ENCODE results near the gene FOSL1.

The FOSL1 gene

GRCh38 chr11:65882120-65883057 is 17.8 kb downstream of the FOSL1 start:
- FAIRE-seq (peak; percentile 27), DNase-seq (ENCODE audit: low spot score) (no peak)

- FAIRE-seq (no peak), DNase-seq (ENCODE audit: low spot score) (no peak)
These were observed 19.3 kb downstream of the FOSL1 start for GRCh38 chr11:65880844-65881421.

DNA sequence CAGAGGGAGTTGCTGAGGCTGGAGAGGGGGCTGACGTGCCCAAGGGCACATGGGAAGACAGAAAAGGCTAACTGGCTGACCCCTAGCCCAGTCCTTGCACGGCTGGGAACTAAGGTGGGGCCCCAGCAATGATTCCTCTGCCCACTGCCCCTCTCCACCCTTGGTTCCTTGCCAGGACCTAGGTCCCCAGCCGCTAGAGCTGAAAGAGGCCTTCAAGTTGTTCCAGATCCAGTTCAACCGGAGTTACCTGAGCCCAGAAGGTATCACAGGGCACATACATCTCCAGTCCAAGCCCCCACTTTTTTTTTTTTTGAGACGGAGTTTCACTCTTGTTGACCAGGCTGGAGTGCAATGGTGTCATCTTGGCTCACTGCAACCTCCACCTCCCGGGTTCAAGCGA is 20.2 kb downstream of the FOSL1 start:
- no peak for FAIRE-seq
- DNase-seq (ENCODE audit: low spot score): no peak

DNA sequence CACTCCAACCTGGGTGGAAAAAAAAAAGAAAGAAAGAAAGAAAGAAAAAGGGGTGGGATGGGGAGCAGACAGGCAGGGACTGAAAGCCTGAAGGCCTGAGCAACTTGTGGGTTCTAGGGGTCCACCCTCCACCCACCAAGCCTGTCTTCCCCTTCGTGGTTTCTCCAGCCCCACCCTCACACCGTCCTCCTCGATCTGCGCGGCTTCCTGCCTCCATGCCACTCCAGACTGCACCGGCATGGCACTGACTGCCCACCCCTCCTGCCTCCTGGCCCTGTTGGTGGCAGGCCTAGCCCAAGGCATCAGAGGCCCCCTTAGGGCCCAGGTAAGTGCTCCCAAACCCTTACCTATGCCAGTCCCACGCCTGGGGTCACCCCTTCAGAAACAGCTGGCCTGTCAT is 20.6 kb downstream of the FOSL1 start, which contains the start of gene CTSW:
Gene CTSW, plus strand, starts transcription at position 221 of the 400 bp plus-strand sequence. Its CDS starts 18 bp downstream, at position 239.
- FAIRE-seq: no peak

DNA sequence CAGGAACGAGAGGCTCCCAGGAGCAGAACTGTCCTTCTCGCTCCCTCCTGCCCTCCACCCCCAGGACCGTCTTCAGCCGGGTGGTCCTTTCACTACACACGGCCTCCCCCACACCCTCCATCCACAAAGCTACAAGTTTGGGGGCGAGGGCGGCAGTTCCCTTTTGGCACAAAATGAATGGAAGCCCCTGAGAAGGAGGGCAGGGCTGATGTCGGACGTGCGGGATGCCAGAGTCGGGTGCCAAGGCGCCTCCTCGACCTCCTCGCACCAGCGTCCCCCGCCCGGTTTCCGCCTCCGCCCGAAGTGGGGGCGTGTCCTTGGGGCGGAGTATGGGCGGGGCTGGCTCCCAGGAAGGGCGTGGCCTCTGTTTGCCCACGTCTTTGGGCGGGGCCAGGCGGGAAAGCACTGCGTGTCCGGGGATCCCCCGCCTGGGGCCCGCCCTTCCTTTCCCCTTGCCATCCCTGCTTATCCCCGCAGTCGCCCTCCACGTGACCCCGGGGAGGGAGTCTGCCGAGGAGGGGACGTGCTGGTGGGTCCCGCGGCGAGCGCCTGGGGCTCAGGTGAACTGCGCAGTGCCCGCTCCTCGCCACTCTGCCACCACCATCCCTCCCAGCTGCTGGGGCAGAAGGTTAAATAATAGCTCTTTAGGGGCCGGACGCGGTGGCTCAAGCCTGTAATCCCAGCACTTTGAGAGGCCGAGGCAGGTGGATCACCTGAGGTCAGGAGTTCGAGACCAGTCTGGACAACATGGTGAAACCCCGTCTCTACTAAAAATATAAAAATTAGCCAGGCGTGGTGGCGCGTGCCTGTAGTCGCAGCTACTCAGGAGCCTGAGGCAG is 26.7 kb downstream of the FOSL1 start:
- FAIRE-seq: peak; percentile 98
- DNase-seq (ENCODE audit: low spot score): peak; percentile 95

More for the DNA sequence above, 20.6 kb downstream of the FOSL1 start, which contains the start of gene CTSW:
- DNase-seq (ENCODE audit: low spot score): no peak

GRCh38 chr11:65872586-65873317 is 27.4 kb downstream of the FOSL1 start, which contains the start of gene EFEMP2:
Gene EFEMP2 (minus strand): TSS chr11:65872800. CDS start chr11:65872354, 446 bp downstream.
- FAIRE-seq (no peak), DNase-seq (ENCODE audit: low spot score) (peak; percentile 44)

- no peak for FAIRE-seq
- peak; percentile 35 for DNase-seq (ENCODE audit: low spot score)
These were observed 28.2 kb downstream of the FOSL1 start for GRCh38 chr11:65871811-65872548.

- no peak for FAIRE-seq
- DNase-seq (ENCODE audit: low spot score): no peak
These were observed 29.2 kb downstream of the FOSL1 start for GRCh38 chr11:65870706-65871681.

GRCh38 chr11:65870307-65870658 is 29.9 kb downstream of the FOSL1 start:
- no peak for FAIRE-seq

DNA sequence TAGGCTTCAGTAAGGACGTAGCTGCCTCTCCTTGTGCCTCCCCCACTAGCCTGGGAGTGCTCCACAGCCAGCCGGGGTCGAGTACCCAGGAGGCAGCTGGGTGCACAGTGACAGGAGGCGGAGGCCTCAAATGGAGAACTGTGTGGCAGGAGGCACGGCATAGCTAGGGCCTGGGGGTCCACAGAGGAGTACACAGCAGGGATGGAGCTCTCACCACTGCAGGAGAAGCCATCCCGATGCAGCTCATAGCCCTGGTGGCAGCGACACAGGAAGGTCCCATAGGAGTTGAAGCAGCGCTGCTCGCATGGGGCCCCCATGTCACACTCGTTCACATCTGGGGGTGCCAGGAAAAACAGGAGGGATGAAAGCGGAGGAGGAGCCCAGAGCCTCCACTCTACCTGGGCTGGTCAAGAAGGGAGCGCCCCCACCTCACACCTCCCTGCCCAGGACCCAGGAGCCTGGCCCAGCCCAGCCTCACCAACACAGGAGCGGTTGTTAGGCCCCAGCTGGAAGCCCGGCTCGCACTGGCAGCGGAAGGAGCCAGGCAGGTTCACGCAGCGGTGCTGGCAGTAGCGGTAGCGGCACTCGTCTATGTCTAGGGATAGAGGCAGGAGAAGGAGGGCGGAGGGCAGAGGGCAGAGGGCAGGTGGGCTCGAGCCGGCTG is 30.4 kb downstream of the FOSL1 start:
- no peak for FAIRE-seq
- DNase-seq (ENCODE audit: low spot score): no peak

More at GRCh38 chr11:65870307-65870658, 29.9 kb downstream of the FOSL1 start:
- no peak for DNase-seq (ENCODE audit: low spot score)

GRCh38 chr11:65868907-65869306 is 31.3 kb downstream of the FOSL1 start:
- FAIRE-seq (no peak), DNase-seq (ENCODE audit: low spot score) (no peak)

DNA sequence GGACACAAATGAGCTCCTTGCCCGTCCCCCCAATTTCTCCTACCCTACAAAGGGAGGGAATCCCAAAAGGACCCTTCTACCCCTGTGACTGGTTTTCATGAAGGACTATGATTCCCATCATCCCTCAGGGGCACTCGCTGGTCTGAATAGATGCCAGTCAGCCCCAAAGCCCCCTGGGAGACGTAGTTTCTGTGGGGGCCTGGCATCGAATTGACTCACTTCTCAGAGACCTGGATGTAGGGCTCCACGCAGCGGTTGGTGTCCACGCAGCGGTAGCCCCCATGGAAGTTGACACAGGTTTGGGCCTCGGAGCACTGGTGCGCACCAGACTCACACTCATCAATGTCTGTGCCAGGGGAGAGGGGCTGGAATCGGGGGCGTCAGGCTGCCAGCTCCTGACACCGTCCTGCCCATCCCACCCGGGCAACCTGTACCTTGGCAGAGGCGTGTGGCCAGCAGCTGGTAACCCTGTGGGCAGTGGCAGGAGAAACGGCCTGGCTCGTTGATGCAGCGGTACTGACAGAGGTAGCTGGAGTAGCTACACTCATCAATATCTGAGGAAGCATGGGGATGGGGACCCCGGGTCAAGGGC is 32.0 kb downstream of the FOSL1 start:
- FAIRE-seq: peak; percentile 32
- DNase-seq (ENCODE audit: low spot score): no peak

- DNase-seq (ENCODE audit: low spot score) (no peak), FAIRE-seq (no peak)
These were observed 32.7 kb downstream of the FOSL1 start for GRCh38 chr11:65867284-65868071.

DNA sequence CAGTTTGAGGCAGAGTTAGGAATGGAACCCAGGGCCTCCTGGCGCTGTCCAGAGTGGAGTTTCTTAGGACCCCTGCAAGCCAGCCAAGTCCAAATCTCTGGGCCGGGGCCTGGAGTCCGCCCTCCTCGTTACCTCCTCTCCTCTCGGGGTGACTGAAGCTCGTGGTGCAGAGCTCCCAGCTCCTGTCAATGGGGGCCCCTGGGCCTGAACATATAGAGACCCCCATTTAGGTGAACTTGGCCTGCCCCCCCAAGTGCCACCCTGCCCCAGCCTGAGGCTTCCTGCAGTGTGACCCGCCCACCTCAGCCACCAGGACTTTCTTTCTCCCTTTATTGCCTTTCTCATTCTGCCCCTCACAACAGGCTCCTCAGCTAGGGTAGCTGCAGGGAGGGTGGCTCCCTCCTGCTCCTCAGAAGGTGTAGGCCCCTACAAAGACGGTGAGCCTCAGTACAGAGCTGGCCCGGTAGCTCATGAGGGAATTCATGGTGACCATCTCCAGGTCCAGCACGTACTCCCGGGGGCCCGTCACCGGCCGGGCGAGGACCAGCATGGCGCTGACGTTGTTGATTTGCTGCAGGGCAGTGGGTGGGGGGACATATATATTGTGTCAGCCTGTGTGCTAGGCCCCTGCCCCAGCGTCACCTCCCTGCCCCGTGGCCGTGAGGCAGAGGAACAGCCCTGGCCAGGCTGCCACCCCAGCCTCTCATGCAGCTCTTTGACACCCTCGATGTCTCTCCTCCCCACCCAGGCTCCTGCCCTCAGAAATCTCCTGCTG is 33.5 kb downstream of the FOSL1 start:
- FAIRE-seq (no peak), DNase-seq (ENCODE audit: low spot score) (no peak)

DNA sequence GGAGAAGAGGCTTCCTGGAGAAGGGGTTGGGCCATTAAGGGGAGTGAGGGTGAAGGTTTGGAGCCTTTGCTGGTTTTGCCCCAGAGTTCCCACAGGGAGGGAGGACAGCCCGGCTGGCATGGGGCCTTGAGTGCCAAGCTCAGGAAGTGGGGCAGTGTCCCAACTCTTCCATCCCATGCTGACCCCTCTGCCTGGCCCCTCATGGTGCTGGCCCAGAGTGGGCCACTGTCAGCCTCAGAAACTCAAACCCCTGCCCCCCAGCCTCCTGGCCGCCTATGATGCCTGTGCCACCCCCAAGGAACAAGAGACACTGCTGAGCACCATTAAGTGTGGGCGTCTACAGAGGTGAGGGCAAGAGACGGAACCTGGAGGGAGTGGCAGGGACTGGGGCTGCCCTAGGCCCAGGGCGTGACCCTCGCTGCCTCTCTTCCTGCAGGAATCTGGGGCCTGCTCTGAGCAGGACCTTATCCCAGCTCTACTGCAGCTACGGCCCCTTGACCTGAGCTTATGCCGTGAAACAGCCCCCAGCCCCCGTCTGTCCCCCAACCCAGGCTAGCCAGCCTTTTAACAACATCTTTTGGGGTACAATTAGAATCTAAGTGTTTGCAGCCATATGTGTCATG is 34.5 kb downstream of the FOSL1 start:
- no peak for DNase-seq (ENCODE audit: low spot score)

More for the DNA sequence above, 34.5 kb downstream of the FOSL1 start:
- FAIRE-seq: no peak

All from urothelium cell line (cell line).